Measurements from ENCODE around the gene TIAM2. TPM values are rescaled to one million over a fixed set of nuclear protein-coding genes. Genes with fewer than 3 reads are reported as not detected.
"Not testable (repeated sequence)": the region's sequence is repeated elsewhere in the genome, so short reads cannot be mapped to it uniquely, and the experiment has no call there.

Gene TIAM2
- polyA plus RNA-seq, 3 donors = 18.0 to 21.5 (median 18.1) TPM

GRCh38 chr6:155256122-155256795 lies 261.1 kb downstream of the TIAM2 start:
- no peak for DNase-seq (ENCODE audit: extremely low read depth in 1 of 11, low read depth in 9 of 11, low spot score in 4 of 11)

- DNase-seq (ENCODE audit: extremely low read depth in 1 of 11, low read depth in 9 of 11, low spot score in 4 of 11) = no peak
These were observed 262.7 kb downstream of the TIAM2 start for GRCh38 chr6:155257796-155258195.

GRCh38 chr6:155259204-155259603 lies 264.1 kb downstream of the TIAM2 start:
- DNase-seq (ENCODE audit: extremely low read depth in 1 of 11, low read depth in 9 of 11, low spot score in 4 of 11) = no peak

GRCh38 chr6:155259897-155260296 lies 264.8 kb downstream of the TIAM2 start:
- DNase-seq (ENCODE audit: extremely low read depth in 1 of 11, low read depth in 9 of 11, low spot score in 4 of 11) = no peak

GRCh38 chr6:155260686-155261085 lies 265.6 kb downstream of the TIAM2 start:
- DNase-seq (ENCODE audit: extremely low read depth in 1 of 11, low read depth in 9 of 11, low spot score in 4 of 11) = no peak

GRCh38 chr6:155261111-155261900 lies 266.2 kb downstream of the TIAM2 start:
- DNase-seq (ENCODE audit: extremely low read depth in 1 of 11, low read depth in 9 of 11, low spot score in 4 of 11) = no peak

GRCh38 chr6:155262655-155263054 lies 267.5 kb downstream of the TIAM2 start:
- no peak for DNase-seq (ENCODE audit: extremely low read depth in 1 of 11, low read depth in 9 of 11, low spot score in 4 of 11)

- DNase-seq (ENCODE audit: extremely low read depth in 1 of 11, low read depth in 9 of 11, low spot score in 4 of 11) = no peak
These were observed 268.4 kb downstream of the TIAM2 start, which contains the start of gene CLDN20 for GRCh38 chr6:155263373-155264063. TSS of gene CLDN20 (plus strand) at chr6:155264013. CDS start at chr6:155275720, 11,707 bp downstream.

GRCh38 chr6:155264693-155265320 lies 269.7 kb downstream of the TIAM2 start:
- no peak for DNase-seq (ENCODE audit: extremely low read depth in 1 of 11, low read depth in 9 of 11, low spot score in 4 of 11)

GRCh38 chr6:155265843-155266535 lies 270.9 kb downstream of the TIAM2 start:
- no peak for DNase-seq (ENCODE audit: extremely low read depth in 1 of 11, low read depth in 9 of 11, low spot score in 4 of 11)

GRCh38 chr6:155267411-155267810 lies 272.3 kb downstream of the TIAM2 start:
- no peak for DNase-seq (ENCODE audit: extremely low read depth in 1 of 11, low read depth in 9 of 11, low spot score in 4 of 11)

GRCh38 chr6:155268088-155268867 lies 273.2 kb downstream of the TIAM2 start:
- not testable (repeated sequence) for DNase-seq (ENCODE audit: extremely low read depth in 1 of 11, low read depth in 9 of 11, low spot score in 4 of 11)

- no peak for DNase-seq (ENCODE audit: extremely low read depth in 1 of 11, low read depth in 9 of 11, low spot score in 4 of 11)
These were observed 274.6 kb downstream of the TIAM2 start for GRCh38 chr6:155269765-155270164.

- DNase-seq (ENCODE audit: extremely low read depth in 1 of 11, low read depth in 9 of 11, low spot score in 4 of 11) = no peak
These were observed 275.5 kb downstream of the TIAM2 start for GRCh38 chr6:155270561-155271091.

- no peak for DNase-seq (ENCODE audit: extremely low read depth in 1 of 11, low read depth in 9 of 11, low spot score in 4 of 11)
These were observed 276.0 kb downstream of the TIAM2 start for GRCh38 chr6:155271145-155271544.

- peak in 6 of 11 donors; percentile 10 to 34 (median 15) for DNase-seq (ENCODE audit: extremely low read depth in 1 of 11, low read depth in 9 of 11, low spot score in 4 of 11)
These were observed 277.5 kb downstream of the TIAM2 start for GRCh38 chr6:155272353-155273232.

- peak in 1 of 11 donors; percentile 5 for DNase-seq (ENCODE audit: extremely low read depth in 1 of 11, low read depth in 9 of 11, low spot score in 4 of 11)
These were observed 278.3 kb downstream of the TIAM2 start for GRCh38 chr6:155273431-155273830.

Data from renal cortex interstitium (tissue), 11 donors.